ENCODE results near the gene CTAGE6. TPM values are rescaled to one million over a fixed set of nuclear protein-coding genes. Genes with fewer than 3 reads are reported as not detected.
A peak's percentile ranks its signal among the peaks of the same experiment; 100 is the strongest.
"Not testable (repeated sequence)": the region's sequence is repeated elsewhere in the genome, so short reads cannot be mapped to it uniquely, and the experiment has no call there.

The CTAGE6 gene, protein sequence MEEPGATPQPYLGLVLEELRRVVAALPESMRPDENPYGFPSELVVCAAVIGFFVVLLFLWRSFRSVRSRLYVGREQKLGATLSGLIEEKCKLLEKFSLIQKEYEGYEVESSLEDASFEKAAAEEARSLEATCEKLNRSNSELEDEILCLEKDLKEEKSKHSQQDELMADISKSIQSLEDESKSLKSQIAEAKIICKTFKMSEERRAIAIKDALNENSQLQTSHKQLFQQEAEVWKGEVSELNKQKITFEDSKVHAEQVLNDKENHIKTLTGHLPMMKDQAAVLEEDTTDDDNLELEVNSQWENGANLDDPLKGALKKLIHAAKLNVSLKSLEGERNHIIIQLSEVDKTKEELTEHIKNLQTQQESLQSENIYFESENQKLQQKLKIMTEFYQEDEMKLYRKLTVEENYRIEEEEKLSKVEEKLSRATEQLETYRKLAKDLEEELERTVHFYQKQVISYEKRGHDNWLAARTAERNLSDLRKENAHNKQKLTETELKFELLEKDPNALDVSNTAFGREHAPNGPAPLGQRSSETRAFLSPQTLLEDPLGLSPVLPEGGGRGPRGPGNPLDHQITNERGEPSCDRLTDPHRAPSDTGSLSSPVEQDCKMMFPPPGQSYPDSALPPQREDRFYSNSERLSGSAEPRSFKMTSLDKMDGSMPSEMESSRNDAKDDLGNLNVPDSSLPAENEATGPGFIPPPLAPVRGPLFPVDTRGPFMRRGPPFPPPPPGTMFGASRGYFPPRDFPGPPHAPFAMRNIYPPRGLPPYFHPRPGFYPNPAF
- total RNA-seq, result not detected

- H3K27me3 ChIP-seq; H3K9ac ChIP-seq (ENCODE audit: low read depth in 2 of 2, low read length in 2 of 2); H3K4me3 ChIP-seq; H3K27ac ChIP-seq; H3K36me3 ChIP-seq; H3K9me3 ChIP-seq; H3K4me1 ChIP-seq; DNase-seq; intact Hi-C loops (cut with DNase I): not testable (repeated sequence)
These were observed at the start of gene CTAGE6 for GRCh38 chr7:143757596-143757995. Gene CTAGE6, minus strand, starts transcription at chr7:143757696. Its CDS starts 38 bp downstream, at chr7:143757658.

GRCh38 chr7:143806664-143807071, 49.2 kb upstream of the CTAGE6 start:
- H3K27me3 ChIP-seq; DNase-seq; H3K36me3 ChIP-seq; H3K4me3 ChIP-seq; H3K9me3 ChIP-seq; H3K27ac ChIP-seq; H3K4me1 ChIP-seq; H3K9ac ChIP-seq (ENCODE audit: low read depth in 2 of 2, low read length in 2 of 2); intact Hi-C loops (cut with DNase I): not testable (repeated sequence)

DNA sequence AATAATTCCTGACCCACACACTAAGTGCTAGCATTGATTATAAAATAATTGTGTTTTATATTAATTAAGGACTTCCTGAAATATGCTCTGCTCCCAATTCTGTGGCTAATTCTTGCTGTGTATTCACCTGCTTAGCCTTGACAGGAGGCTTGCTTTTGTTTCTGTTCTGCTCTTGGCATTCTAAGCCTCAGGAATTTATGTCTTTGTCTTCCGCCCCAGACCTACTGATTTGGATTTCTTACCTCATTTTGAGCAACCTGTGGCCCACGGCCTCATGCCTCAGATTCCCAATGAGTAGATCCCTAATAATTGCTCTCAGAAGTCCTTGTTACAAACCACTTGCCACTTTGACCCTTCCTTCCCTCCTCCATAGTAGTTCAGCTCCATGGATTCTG, 40.4 kb upstream of the CTAGE6 start:
- H3K27ac ChIP-seq; H3K9me3 ChIP-seq; H3K27me3 ChIP-seq; H3K4me3 ChIP-seq; H3K9ac ChIP-seq (ENCODE audit: low read depth in 2 of 2, low read length in 2 of 2); DNase-seq; intact Hi-C loops (cut with DNase I); H3K36me3 ChIP-seq; H3K4me1 ChIP-seq: not testable (repeated sequence)

GRCh38 chr7:143797119-143797895, 39.8 kb upstream of the CTAGE6 start:
- H3K4me1 ChIP-seq; H3K4me3 ChIP-seq; H3K9ac ChIP-seq (ENCODE audit: low read depth in 2 of 2, low read length in 2 of 2); H3K9me3 ChIP-seq; H3K36me3 ChIP-seq; H3K27ac ChIP-seq; intact Hi-C loops (cut with DNase I); H3K27me3 ChIP-seq: not testable (repeated sequence)
- DNase-seq, result peak; percentile 14

GRCh38 chr7:143795653-143796052, 38.2 kb upstream of the CTAGE6 start:
- H3K4me3 ChIP-seq; H3K36me3 ChIP-seq; H3K27me3 ChIP-seq; DNase-seq; H3K4me1 ChIP-seq; H3K27ac ChIP-seq; H3K9me3 ChIP-seq; H3K9ac ChIP-seq (ENCODE audit: low read depth in 2 of 2, low read length in 2 of 2); intact Hi-C loops (cut with DNase I): not testable (repeated sequence)

GRCh38 chr7:143792633-143793032, 35.1 kb upstream of the CTAGE6 start:
- H3K9me3 ChIP-seq; intact Hi-C loops (cut with DNase I); H3K27me3 ChIP-seq; H3K9ac ChIP-seq (ENCODE audit: low read depth in 2 of 2, low read length in 2 of 2); DNase-seq; H3K4me3 ChIP-seq; H3K4me1 ChIP-seq; H3K36me3 ChIP-seq; H3K27ac ChIP-seq: not testable (repeated sequence)

DNA sequence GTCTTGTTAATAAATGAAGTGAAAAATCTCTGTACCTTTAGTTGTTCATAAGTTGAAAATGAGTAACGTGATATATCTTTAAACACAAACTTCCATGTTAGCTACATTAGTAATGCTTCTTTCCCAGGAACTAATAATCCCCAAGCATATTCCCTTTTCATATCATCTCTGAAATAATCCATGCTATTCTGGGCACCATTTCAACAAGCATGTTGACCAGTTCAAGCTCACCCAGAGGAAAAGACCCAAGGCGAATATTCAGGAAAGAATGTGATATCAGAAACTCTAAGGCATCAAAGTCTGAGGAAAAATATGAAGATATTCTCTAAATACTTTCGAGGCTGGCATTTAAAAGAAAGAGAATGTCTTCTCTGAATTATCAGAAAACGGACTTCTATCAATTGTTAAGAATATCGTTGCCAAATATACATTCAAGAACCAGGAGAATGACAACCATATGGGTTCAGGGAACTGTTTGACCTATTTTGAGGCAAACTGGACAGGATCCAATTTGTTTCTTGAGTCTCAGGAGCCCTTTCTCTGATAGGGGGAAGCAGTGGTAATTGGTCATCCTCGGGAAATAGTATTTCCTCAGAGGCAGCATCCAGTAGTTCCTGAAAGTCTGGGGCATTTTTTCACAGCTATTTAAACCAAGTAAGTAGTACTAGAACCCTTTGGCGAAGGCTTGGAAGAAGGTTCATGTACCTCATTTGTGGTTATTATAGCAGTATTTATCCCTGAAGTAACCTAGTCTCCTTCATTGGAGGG, 28.1 kb upstream of the CTAGE6 start:
- H3K36me3 ChIP-seq; H3K9me3 ChIP-seq; intact Hi-C loops (cut with DNase I): not testable (repeated sequence)

GRCh38 chr7:143779591-143779990, 22.1 kb upstream of the CTAGE6 start:
- H3K27me3 ChIP-seq; H3K9me3 ChIP-seq; DNase-seq; H3K4me3 ChIP-seq; H3K9ac ChIP-seq (ENCODE audit: low read depth in 2 of 2, low read length in 2 of 2); H3K27ac ChIP-seq; intact Hi-C loops (cut with DNase I); H3K4me1 ChIP-seq; H3K36me3 ChIP-seq: not testable (repeated sequence)

More for the DNA sequence above, 28.1 kb upstream of the CTAGE6 start:
- not testable (repeated sequence) for H3K27me3 ChIP-seq; H3K9ac ChIP-seq (ENCODE audit: low read depth in 2 of 2, low read length in 2 of 2); H3K27ac ChIP-seq; H3K4me1 ChIP-seq; H3K4me3 ChIP-seq; DNase-seq

GRCh38 chr7:143772738-143773468, 15.4 kb upstream of the CTAGE6 start:
- H3K27ac ChIP-seq; H3K9me3 ChIP-seq; H3K27me3 ChIP-seq; H3K4me3 ChIP-seq; intact Hi-C loops (cut with DNase I); H3K4me1 ChIP-seq; H3K9ac ChIP-seq (ENCODE audit: low read depth in 2 of 2, low read length in 2 of 2); DNase-seq; H3K36me3 ChIP-seq: not testable (repeated sequence)

DNA sequence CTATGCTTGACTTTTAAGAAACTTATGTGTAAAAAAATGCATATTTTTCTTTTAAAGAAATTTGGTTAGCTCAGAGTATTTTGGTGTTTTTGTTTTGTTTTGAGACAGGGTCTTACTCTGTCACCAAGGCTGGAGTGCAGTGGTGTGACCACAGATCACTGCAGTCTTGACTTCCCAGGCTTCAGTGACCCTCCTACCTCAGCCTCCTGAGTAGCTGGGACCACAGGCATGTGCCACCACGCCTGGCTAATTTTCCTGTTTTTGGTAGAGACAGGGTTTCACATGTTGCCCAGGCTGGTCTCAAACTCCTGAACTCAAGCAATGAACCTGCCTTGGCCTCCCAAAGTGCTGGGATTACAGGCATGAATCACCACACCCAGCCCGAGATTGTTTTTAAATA, 10.0 kb upstream of the CTAGE6 start:
- H3K27me3 ChIP-seq; H3K27ac ChIP-seq; H3K4me3 ChIP-seq; intact Hi-C loops (cut with DNase I); H3K9me3 ChIP-seq; H3K9ac ChIP-seq (ENCODE audit: low read depth in 2 of 2, low read length in 2 of 2); H3K4me1 ChIP-seq; DNase-seq; H3K36me3 ChIP-seq: not testable (repeated sequence)

DNA sequence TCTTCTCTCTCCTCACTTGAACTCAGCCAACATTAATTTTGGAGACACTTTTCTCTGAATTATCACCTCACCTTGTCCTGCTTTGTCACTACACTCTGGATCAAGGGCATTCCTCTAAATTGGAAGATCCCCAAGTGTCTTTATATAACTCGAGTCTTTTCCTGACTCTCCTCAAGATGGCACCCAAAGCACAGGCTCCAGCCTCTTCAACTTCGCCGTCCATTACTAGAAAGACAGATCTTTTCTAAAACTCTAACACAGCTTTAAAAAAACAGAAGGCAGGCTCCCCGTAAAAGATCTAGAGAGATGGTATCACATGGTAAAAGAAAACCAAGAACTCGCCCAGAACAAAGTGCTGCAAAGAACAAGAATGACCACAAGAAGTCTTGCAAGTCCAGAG, 8.2 kb upstream of the CTAGE6 start:
- H3K4me3 ChIP-seq; H3K36me3 ChIP-seq; intact Hi-C loops (cut with DNase I); DNase-seq; H3K9me3 ChIP-seq; H3K9ac ChIP-seq (ENCODE audit: low read depth in 2 of 2, low read length in 2 of 2); H3K4me1 ChIP-seq; H3K27me3 ChIP-seq; H3K27ac ChIP-seq: not testable (repeated sequence)

DNA sequence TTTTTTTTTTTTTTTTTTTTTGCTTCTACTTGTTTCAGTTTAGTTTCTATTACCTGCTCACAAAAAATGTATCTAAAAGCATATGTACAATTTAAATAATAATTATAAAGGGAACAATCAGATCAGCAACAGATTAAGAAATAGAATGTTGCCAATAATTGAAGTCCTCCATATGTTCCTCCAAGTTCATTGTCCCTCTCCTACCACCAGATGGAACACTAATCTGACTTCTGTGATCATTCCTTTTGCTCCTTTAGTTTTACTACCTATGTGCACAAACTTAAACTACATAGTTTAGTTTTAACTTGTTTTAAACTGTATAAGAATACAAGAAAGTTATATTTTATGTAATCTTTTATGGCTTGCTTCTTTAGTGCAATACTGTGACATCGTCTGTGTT, 5.6 kb upstream of the CTAGE6 start:
- H3K27ac ChIP-seq; H3K27me3 ChIP-seq; H3K9ac ChIP-seq (ENCODE audit: low read depth in 2 of 2, low read length in 2 of 2); intact Hi-C loops (cut with DNase I); H3K36me3 ChIP-seq; H3K4me3 ChIP-seq; H3K4me1 ChIP-seq; DNase-seq; H3K9me3 ChIP-seq: not testable (repeated sequence)

Measured in colonic mucosa (tissue), 4 donors.